Colonic mucosa (tissue), 4 donors: ENCODE data around the gene TOR1A. TPM values are rescaled to one million over a fixed set of nuclear protein-coding genes. Genes with fewer than 3 reads are reported as not detected.
"Not testable (repeated sequence)": the region's sequence is repeated elsewhere in the genome, so short reads cannot be mapped to it uniquely, and the experiment has no call there.

Source experiments
- DNase-seq: peaks from one replicate; pipeline ENCODE4 v3.0.0-alpha.2; 2020
- H3K27ac ChIP-seq: fragments of 200-600 bp; one replicate; pipeline ENCODE4 v1.8.0; 2021
- H3K27me3 ChIP-seq: fragments of 200-600 bp; one replicate; pipeline ENCODE4 v1.8.0; 2021
- H3K36me3 ChIP-seq: fragments of 200-600 bp; one replicate; pipeline ENCODE4 v1.8.0; 2021
- H3K4me1 ChIP-seq: fragments of 200-600 bp; one replicate; pipeline ENCODE4 v1.8.0; 2021; ENCODE audit warnings: mild to moderate bottlenecking
- H3K4me3 ChIP-seq: fragments of 200-600 bp; one replicate; pipeline ENCODE4 v1.8.0; 2021
- H3K9ac ChIP-seq, 2 donors: one replicate each; pipeline ENCODE4 v1.7.0; 2013; ENCODE audit warnings: control low read depth in 2 of 2, low read depth in 2 of 2, low read length in 2 of 2
- H3K9me3 ChIP-seq: fragments of 200-600 bp; one replicate; pipeline ENCODE4 v1.8.0; 2021
- intact Hi-C: fragments of 100-400 bp; cut with DNase I; formaldehyde crosslinking; loops from one replicate; pipeline ENCODE4 v1.14.1; 2022
- total RNA-seq, 2 donors: library from RNA; stranded (reverse); fragmentation: NEBNext Ultra II Directional in 1 of 2; extraction: Animal tissue kit (Norgen Biotek cat#: 25700) in 1 of 2; gene quantifications; one replicate each; pipeline ENCODE4 v1.2.1, GENCODE V29; 2021
- TF ChIP-seq, protein P1 (sequence below): fragments of 200-600 bp; IDR thresholded peaks from one replicate; pipeline ENCODE4 v1.8.0; 2022; ENCODE audit warnings: antibody characterized with exemption, mild to moderate bottlenecking
- donor health status: healthy.
- donor health status: DM: no; HTN: no; CAD: no.
- donor health status: DM: no; HTN: no; CAD: no.

The TOR1A gene
- total RNA-seq, 2 donors from 2014 or later, result 31.0 to 31.1 TPM

DNA sequence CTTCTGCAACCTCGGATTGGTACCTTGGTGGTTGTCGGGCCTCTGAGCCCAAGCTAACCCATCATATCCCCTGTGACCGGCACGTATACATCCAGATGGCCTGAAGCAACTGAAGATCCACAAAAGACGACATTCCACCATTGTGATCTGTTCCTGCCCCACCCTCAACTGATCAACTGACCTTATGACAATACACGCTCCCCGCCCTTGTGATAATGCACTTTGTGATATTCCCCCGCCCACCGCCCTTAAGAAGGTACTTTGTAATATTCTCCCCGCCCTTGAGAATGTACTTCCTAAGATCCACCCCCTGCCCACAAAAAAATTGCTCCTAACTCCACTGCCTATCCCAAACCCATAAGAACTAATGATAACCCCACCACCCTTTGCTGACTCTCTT lies 37.5 kb downstream of the TOR1A start:
- TF ChIP-seq, protein P1, sequence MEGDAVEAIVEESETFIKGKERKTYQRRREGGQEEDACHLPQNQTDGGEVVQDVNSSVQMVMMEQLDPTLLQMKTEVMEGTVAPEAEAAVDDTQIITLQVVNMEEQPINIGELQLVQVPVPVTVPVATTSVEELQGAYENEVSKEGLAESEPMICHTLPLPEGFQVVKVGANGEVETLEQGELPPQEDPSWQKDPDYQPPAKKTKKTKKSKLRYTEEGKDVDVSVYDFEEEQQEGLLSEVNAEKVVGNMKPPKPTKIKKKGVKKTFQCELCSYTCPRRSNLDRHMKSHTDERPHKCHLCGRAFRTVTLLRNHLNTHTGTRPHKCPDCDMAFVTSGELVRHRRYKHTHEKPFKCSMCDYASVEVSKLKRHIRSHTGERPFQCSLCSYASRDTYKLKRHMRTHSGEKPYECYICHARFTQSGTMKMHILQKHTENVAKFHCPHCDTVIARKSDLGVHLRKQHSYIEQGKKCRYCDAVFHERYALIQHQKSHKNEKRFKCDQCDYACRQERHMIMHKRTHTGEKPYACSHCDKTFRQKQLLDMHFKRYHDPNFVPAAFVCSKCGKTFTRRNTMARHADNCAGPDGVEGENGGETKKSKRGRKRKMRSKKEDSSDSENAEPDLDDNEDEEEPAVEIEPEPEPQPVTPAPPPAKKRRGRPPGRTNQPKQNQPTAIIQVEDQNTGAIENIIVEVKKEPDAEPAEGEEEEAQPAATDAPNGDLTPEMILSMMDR, result no peak
- no peaks in the 10 kb centered on the region for H3K9me3 ChIP-seq
- intact Hi-C loops, result loop anchor here (5.0 kb wide), 2 partner anchors 649 to 779 kb away; no protein-coding TSS in a partner anchor
- no peak overlapping the region for H3K4me3 ChIP-seq
- no peaks in the 10 kb centered on the region for H3K27me3 ChIP-seq
- H3K27ac ChIP-seq, result no peak overlapping the region
- no peaks in the 10 kb centered on the region for H3K36me3 ChIP-seq
- H3K4me1 ChIP-seq, result no peaks in the 10 kb centered on the region
- DNase-seq, result no peak
- no peak overlapping the region for H3K9ac ChIP-seq

- Histone ChIP-seq H3K9ac (no peak overlapping the region), H3K27ac (no peak overlapping the region), H3K9me3 (no peaks in the 10 kb centered on the region), H3K4me3 (no peak overlapping the region), H3K27me3 (no peaks in the 10 kb centered on the region), H3K4me1 (no peaks in the 10 kb centered on the region), H3K36me3 (no peaks in the 10 kb centered on the region)
- DNase-seq, result no peak
- intact Hi-C loops, result loop anchor here (5.0 kb wide), 2 partner anchors 649 to 779 kb away; no protein-coding TSS in a partner anchor
- TF ChIP-seq, protein P1, result no peak
These were observed 38.1 kb downstream of the TOR1A start for GRCh38 chr9:129785866-129786265.

- not testable (repeated sequence) for DNase-seq
- intact Hi-C loops, result loop anchor here (5.0 kb wide), 2 partner anchors 648 to 778 kb away; no protein-coding TSS in a partner anchor
These were observed 39.0 kb downstream of the TOR1A start for GRCh38 chr9:129784970-129785369.

GRCh38 chr9:129783516-129784361 lies 40.2 kb downstream of the TOR1A start:
- H3K36me3 ChIP-seq, result no peaks in the 10 kb centered on the region
- intact Hi-C loops, result loop anchor here (2.0 kb wide), 2 partner anchors 45 to 141 kb away; partner anchors contain the start of gene ASB6
- no peaks in the 10 kb centered on the region for H3K4me1 ChIP-seq
- TF ChIP-seq, protein P1, result peak; percentile 91
- H3K4me3 ChIP-seq, result no peak overlapping the region
- peak; percentile 79 for DNase-seq
- no peak overlapping the region for H3K9ac ChIP-seq
- H3K9me3 ChIP-seq, result no peaks in the 10 kb centered on the region
- H3K27me3 ChIP-seq, result no peaks in the 10 kb centered on the region
- H3K27ac ChIP-seq, result no peak overlapping the region

More at GRCh38 chr9:129784970-129785369, 39.0 kb downstream of the TOR1A start:
- H3K27ac ChIP-seq, H3K9me3 ChIP-seq, H3K9ac ChIP-seq, H3K4me1 ChIP-seq, H3K4me3 ChIP-seq, H3K27me3 ChIP-seq, H3K36me3 ChIP-seq: not testable (repeated sequence)

DNA sequence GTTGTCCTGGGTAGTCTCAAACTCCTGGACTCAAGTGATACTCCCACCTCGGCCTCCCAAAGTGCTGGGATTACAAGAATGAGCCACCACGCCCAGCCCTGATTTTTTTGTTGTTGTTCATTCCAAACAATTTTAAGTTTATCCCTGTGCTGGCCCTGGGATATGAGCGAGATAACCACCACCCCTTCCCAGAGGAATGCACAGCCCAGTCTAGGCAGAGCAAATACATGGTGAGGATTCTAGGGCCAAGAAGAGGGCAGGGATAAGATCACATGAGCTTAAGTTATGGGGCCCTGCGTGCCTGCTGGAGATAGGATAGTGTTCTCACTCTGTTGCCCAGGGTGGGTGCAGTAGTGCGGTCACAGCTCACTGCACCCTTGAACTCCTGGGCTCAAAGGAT lies 42.0 kb downstream of the TOR1A start:
- Histone ChIP-seq H3K36me3 (no peaks in the 10 kb centered on the region), H3K27ac (no peak overlapping the region), H3K9me3 (no peaks in the 10 kb centered on the region), H3K4me1 (no peaks in the 10 kb centered on the region), H3K4me3 (no peak overlapping the region), H3K9ac (no peak overlapping the region), H3K27me3 (no peaks in the 10 kb centered on the region)
- TF ChIP-seq, protein P1, result no peak
- intact Hi-C loops, result loop anchor here (2.0 kb wide), 2 partner anchors 43 to 139 kb away; partner anchors contain the start of gene ASB6
- DNase-seq, result no peak

- TF ChIP-seq, protein P1, result no peak
- no peak overlapping the region for H3K9ac ChIP-seq
- no peaks in the 10 kb centered on the region for H3K4me1 ChIP-seq
- H3K27ac ChIP-seq, result no peak overlapping the region
- no peaks in the 10 kb centered on the region for H3K36me3 ChIP-seq
- no peak overlapping the region for H3K4me3 ChIP-seq
- H3K9me3 ChIP-seq, result no peaks in the 10 kb centered on the region
- intact Hi-C loops, result no loop called here
- no peak for DNase-seq
- no peaks in the 10 kb centered on the region for H3K27me3 ChIP-seq
These were observed 42.8 kb downstream of the TOR1A start for GRCh38 chr9:129781131-129781530.
